T-helper 2 cell treated with Interferon-gamma antibody and Interleukin-4, amounts not matched to agents 5 μg/mL and 100 μg/mL, for 36 hours (primary cell): ENCODE measurements around the gene USP47.

ENCODE experiments used
- DNase-seq: peaks from one replicate; pipeline ENCODE4 v3.0.0; 2021; ENCODE audit warnings: low spot score
- H3K27ac Mint-ChIP-seq: one replicate; pipeline ENCODE4 v1.8.0; 2021; ENCODE audit warnings: mild to moderate bottlenecking, mixed read lengths
- H3K27me3 Mint-ChIP-seq: one replicate; pipeline ENCODE4 v1.8.0; 2021; ENCODE audit warnings: low read depth, mixed read lengths
- H3K36me3 Mint-ChIP-seq: one replicate; pipeline ENCODE4 v1.8.0; 2021; ENCODE audit warnings: low read depth, mixed read lengths
- H3K4me1 Mint-ChIP-seq: one replicate; pipeline ENCODE4 v1.8.0; 2021; ENCODE audit warnings: low read depth, mixed read lengths
- H3K4me3 Mint-ChIP-seq: one replicate; pipeline ENCODE4 v1.8.0; 2022; ENCODE audit warnings: mild to moderate bottlenecking, moderate library complexity, mixed read lengths
- H3K9me3 Mint-ChIP-seq: one replicate; pipeline ENCODE4 v1.8.0; 2021; ENCODE audit warnings: mixed read lengths

USP47 gene, protein sequence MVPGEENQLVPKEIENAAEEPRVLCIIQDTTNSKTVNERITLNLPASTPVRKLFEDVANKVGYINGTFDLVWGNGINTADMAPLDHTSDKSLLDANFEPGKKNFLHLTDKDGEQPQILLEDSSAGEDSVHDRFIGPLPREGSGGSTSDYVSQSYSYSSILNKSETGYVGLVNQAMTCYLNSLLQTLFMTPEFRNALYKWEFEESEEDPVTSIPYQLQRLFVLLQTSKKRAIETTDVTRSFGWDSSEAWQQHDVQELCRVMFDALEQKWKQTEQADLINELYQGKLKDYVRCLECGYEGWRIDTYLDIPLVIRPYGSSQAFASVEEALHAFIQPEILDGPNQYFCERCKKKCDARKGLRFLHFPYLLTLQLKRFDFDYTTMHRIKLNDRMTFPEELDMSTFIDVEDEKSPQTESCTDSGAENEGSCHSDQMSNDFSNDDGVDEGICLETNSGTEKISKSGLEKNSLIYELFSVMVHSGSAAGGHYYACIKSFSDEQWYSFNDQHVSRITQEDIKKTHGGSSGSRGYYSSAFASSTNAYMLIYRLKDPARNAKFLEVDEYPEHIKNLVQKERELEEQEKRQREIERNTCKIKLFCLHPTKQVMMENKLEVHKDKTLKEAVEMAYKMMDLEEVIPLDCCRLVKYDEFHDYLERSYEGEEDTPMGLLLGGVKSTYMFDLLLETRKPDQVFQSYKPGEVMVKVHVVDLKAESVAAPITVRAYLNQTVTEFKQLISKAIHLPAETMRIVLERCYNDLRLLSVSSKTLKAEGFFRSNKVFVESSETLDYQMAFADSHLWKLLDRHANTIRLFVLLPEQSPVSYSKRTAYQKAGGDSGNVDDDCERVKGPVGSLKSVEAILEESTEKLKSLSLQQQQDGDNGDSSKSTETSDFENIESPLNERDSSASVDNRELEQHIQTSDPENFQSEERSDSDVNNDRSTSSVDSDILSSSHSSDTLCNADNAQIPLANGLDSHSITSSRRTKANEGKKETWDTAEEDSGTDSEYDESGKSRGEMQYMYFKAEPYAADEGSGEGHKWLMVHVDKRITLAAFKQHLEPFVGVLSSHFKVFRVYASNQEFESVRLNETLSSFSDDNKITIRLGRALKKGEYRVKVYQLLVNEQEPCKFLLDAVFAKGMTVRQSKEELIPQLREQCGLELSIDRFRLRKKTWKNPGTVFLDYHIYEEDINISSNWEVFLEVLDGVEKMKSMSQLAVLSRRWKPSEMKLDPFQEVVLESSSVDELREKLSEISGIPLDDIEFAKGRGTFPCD (N-terminal part only)

GRCh38 chr11:11841723-11842420 is at the start of gene USP47:
Gene USP47 (plus strand): TSS chr11:11841972. CDS start chr11:11842186, 214 bp downstream.
- DNase-seq: peak; percentile 90
- peak within 1 kb of the TSS; percentile 64 for H3K4me3 Mint-ChIP-seq
- no peaks in the 10 kb centered on the region for H3K36me3 Mint-ChIP-seq
- peaks cover 19% of the 10 kb centered on the region for H3K4me1 Mint-ChIP-seq
- H3K27ac Mint-ChIP-seq: no peak within 1 kb of the TSS
- H3K9me3 Mint-ChIP-seq: no peaks in the 10 kb centered on the region
- peaks cover 10% of the 10 kb centered on the region for H3K27me3 Mint-ChIP-seq

- H3K4me3 Mint-ChIP-seq: no peak overlapping the region
- no peaks in the 10 kb centered on the region for H3K4me1 Mint-ChIP-seq
- no peak overlapping the region for H3K27ac Mint-ChIP-seq
- H3K36me3 Mint-ChIP-seq: no peaks in the 10 kb centered on the region
- H3K27me3 Mint-ChIP-seq: peaks cover 22% of the 10 kb centered on the region
- DNase-seq: no peak
- H3K9me3 Mint-ChIP-seq: no peaks in the 10 kb centered on the region
Observed at GRCh38 chr11:11793073-11793472, 48.7 kb upstream of the USP47 start.

- Mint-ChIP-seq H3K4me3 (no peak overlapping the region), H3K27ac (no peak overlapping the region), H3K36me3 (no peaks in the 10 kb centered on the region), H3K27me3 (peaks cover 20% of the 10 kb centered on the region), H3K9me3 (no peaks in the 10 kb centered on the region), H3K4me1 (no peaks in the 10 kb centered on the region)
- peak; percentile 35 for DNase-seq
Observed at GRCh38 chr11:11798586-11799438, 43.0 kb upstream of the USP47 start.

- H3K4me1 Mint-ChIP-seq: no peaks in the 10 kb centered on the region
- H3K36me3 Mint-ChIP-seq: no peaks in the 10 kb centered on the region
- no peak overlapping the region for H3K27ac Mint-ChIP-seq
- H3K4me3 Mint-ChIP-seq: no peak overlapping the region
- no peak for DNase-seq
- H3K27me3 Mint-ChIP-seq: peaks cover 35% of the 10 kb centered on the region
- no peaks in the 10 kb centered on the region for H3K9me3 Mint-ChIP-seq
Observed at GRCh38 chr11:11805228-11805627, 36.5 kb upstream of the USP47 start.

DNA sequence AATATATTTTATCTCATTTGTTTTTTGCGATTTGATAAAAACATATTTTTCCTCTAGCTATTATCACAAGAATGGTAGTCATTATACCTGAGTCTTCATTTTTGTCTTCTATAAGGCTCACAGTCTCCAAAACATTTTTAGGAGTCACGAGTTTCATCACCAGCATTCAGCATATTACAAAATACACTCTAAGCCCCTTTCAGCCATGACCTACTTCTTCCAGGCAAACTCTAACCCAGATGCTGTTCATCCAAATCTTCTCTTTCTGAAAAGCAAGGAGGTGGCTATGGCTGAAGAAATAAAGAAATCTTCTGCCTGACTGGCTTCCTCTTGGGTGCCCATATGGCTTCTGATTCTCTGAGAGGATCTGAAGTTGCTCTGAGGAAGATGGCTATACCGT is 35.7 kb upstream of the USP47 start:
- Mint-ChIP-seq H3K4me3 (no peak overlapping the region), H3K4me1 (no peaks in the 10 kb centered on the region), H3K36me3 (no peaks in the 10 kb centered on the region), H3K27ac (no peak overlapping the region), H3K27me3 (peaks cover 35% of the 10 kb centered on the region), H3K9me3 (no peaks in the 10 kb centered on the region)
- no peak for DNase-seq

DNA sequence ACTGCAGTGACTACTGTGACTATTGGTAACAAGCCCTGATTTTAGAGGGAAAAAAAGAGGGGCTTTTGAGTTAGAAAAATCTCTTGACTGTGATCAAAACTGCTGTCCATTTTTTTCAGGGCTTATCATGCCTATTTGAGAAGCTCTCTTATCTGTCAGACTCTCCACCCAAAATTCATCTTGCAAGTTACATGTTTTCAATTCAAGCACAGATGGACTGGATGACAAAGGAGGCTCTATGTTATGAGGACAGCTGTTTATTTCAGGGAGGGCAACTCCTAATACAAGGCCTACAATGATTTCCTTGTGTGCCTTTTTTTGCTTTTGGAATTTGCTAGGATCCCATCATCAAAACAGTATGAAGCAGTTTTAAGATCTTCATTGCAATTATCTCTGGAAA is 35.2 kb upstream of the USP47 start:
- H3K4me1 Mint-ChIP-seq: no peaks in the 10 kb centered on the region
- H3K27me3 Mint-ChIP-seq: peaks cover 35% of the 10 kb centered on the region
- DNase-seq: no peak
- no peak overlapping the region for H3K27ac Mint-ChIP-seq
- no peaks in the 10 kb centered on the region for H3K9me3 Mint-ChIP-seq
- H3K36me3 Mint-ChIP-seq: no peaks in the 10 kb centered on the region
- no peak overlapping the region for H3K4me3 Mint-ChIP-seq

GRCh38 chr11:11807811-11808782 is 33.7 kb upstream of the USP47 start:
- Mint-ChIP-seq H3K4me1 (no peaks in the 10 kb centered on the region), H3K4me3 (no peak overlapping the region), H3K27me3 (peaks cover 32% of the 10 kb centered on the region), H3K9me3 (no peaks in the 10 kb centered on the region), H3K36me3 (no peaks in the 10 kb centered on the region), H3K27ac (no peak overlapping the region)
- DNase-seq: no peak

DNA sequence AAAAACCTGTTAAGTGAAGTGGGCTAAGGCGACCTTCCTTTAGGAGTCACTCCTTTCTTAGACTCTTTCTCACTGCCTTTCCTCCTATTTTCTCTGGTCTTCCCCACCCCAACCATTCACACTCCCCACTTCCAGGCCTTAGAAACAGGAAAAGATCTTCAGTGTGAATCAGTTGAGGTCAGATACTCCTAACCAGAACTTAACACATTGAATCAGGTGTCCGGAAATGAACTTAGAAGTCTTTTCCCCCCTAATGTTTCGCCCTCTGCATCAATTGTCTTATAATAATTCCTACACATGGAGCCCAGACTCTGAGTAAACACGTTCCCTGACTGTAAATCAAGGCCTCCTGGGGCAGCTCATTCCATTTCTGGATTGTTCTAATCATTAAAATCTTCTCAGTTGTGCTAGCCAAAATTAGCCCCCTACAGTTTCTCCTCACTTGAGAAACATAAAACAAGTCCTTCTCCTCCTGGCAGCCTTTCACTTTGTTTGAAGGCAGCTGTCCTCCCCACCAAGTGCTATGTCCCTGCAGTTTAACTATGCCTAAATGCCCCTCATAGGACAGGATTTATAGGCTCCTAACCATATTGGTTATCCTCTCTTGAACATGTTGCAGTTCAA is 32.7 kb upstream of the USP47 start:
- H3K36me3 Mint-ChIP-seq: no peaks in the 10 kb centered on the region
- no peaks in the 10 kb centered on the region for H3K4me1 Mint-ChIP-seq
- no peak overlapping the region for H3K4me3 Mint-ChIP-seq
- DNase-seq: no peak
- peaks cover 28% of the 10 kb centered on the region for H3K27me3 Mint-ChIP-seq
- H3K27ac Mint-ChIP-seq: no peak overlapping the region
- no peaks in the 10 kb centered on the region for H3K9me3 Mint-ChIP-seq

DNA sequence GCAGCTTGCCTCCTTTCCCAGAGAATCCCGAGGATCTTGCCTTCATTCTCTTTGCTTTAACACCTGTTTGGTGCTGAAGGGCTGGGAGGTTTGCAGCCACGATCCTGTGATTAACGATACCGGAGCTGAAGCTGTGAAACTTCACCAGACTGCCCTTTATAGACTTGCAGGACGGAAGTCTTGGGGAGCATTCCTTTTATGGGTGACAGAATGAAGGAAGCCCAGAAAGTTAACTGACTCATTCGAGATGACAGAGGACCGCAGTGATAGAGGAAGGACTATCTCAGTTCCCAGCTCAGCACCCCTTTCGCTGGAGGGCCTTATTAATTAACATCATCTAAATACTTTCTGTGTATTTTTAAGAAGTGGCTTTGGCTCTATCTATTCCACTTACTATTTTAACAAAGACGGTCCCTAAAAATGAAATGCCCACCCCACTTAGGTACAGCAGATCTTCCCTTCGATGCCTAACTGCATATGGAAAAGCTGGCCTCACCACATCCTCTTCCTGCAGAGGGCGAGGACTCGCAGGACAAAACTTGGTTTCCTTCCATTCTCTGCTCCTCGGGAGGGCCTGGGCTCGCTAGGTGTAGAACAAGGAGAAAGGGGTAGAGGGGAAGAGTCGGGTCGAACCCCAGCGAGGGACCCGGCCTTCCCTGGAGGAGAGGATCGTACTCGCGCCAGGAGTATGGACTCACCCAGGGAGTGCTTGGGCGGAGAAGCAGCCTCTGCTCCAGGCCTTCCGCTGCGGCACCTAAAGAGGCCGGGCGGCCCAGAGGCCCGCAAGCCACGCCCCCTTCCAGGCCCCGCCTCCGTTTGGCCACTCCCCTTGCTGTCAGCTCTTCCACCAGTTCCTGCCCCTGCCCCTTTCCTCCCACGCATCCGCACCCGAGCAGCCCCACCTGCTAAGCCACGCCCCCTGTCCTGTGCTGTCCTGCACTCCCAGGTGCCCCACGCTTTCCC is 30.7 kb upstream of the USP47 start:
- H3K27me3 Mint-ChIP-seq: peaks cover 22% of the 10 kb centered on the region
- H3K4me3 Mint-ChIP-seq: no peak overlapping the region
- H3K9me3 Mint-ChIP-seq: no peaks in the 10 kb centered on the region
- no peaks in the 10 kb centered on the region for H3K36me3 Mint-ChIP-seq
- peaks cover 2% of the 10 kb centered on the region for H3K4me1 Mint-ChIP-seq
- no peak for DNase-seq
- no peak overlapping the region for H3K27ac Mint-ChIP-seq

GRCh38 chr11:11813288-11813962 is 28.3 kb upstream of the USP47 start:
- Mint-ChIP-seq H3K27me3 (peaks cover 16% of the 10 kb centered on the region), H3K4me1 (peaks cover 2% of the 10 kb centered on the region), H3K9me3 (no peaks in the 10 kb centered on the region), H3K4me3 (no peak overlapping the region), H3K27ac (no peak overlapping the region), H3K36me3 (no peaks in the 10 kb centered on the region)
- DNase-seq: no peak
